Sigmoid colon (tissue), 4 donors: ENCODE data around the gene IGF2R.

Experiments used
- CTCF ChIP-seq, 4 experiments: fragments of 450-650 bp in 3 of 4; fragments of 200-600 bp in 1 of 4; IDR thresholded peaks; one replicate each; pipeline ENCODE4 v1.5.1; 2016 to 2019; ENCODE audit warnings: antibody characterized with exemption in 4 of 4, mild to moderate bottlenecking in 3 of 4, moderate library complexity in 2 of 4
- EP300 ChIP-seq, 4 donors: sonication (generic); formaldehyde crosslinking; IDR thresholded peaks; one replicate each; pipeline ENCODE4 v1.6.1; 2017; ENCODE audit warnings: antibody characterized with exemption in 4 of 4
- POLR2A ChIP-seq, 2 donors: fragments of 450-650 bp; IDR thresholded peaks; one replicate each; pipeline ENCODE4 v1.6.1; 2016; ENCODE audit warnings: antibody characterized with exemption in 2 of 2, mild to moderate bottlenecking in 2 of 2, moderate library complexity in 2 of 2
- POLR2AphosphoS5 ChIP-seq, 4 donors: sonication (generic); formaldehyde crosslinking; IDR thresholded peaks; one replicate each; pipeline ENCODE4 v1.6.1; 2017; ENCODE audit warnings: antibody characterized with exemption in 4 of 4

- TF ChIP-seq CTCF (IDR thresholded peaks at IDR 0.05) = no peak
- TF ChIP-seq POLR2A (IDR thresholded peaks at IDR 0.05) = no peak
- TF ChIP-seq POLR2AphosphoS5 (IDR thresholded peaks at IDR 0.05) = no peak
- TF ChIP-seq EP300 (IDR thresholded peaks at IDR 0.05) = no peak
Observed at GRCh38 chr6:160103825-160104100, 134.9 kb downstream of the IGF2R start.
